Central memory CD8-positive, alpha-beta T cell (primary cell): Measurements from ENCODE around the gene EPHB6.

Experiments used
- ATAC-seq: fragments of 150-1000 bp; cut with Tn5 transposase; replicated peaks from 2 replicates; pipeline ENCODE4 v1.10.0; 2022; ENCODE audit warnings: mild to moderate bottlenecking, moderate FRiP score, moderate number of reproducible peaks; ENCODE audit not compliant: poor library complexity, severe bottlenecking; ENCODE audit errors: extremely low read depth
- DNase-seq, 2 donors: peaks; one replicate each; pipeline ENCODE4 v3.0.0; 2021; ENCODE audit warnings: low spot score in 2 of 2
- H3K27ac Mint-ChIP-seq: one replicate; pipeline ENCODE4 v1.8.0; 2022; ENCODE audit warnings: low read depth, mild to moderate bottlenecking, moderate library complexity, mixed read lengths
- H3K27me3 Mint-ChIP-seq: one replicate; pipeline ENCODE4 v1.8.0; 2022; ENCODE audit warnings: mixed read lengths
- H3K36me3 Mint-ChIP-seq: one replicate; pipeline ENCODE4 v1.8.0; 2022; ENCODE audit warnings: mild to moderate bottlenecking, moderate library complexity, mixed read lengths; ENCODE audit not compliant: insufficient read depth
- H3K4me1 Mint-ChIP-seq: one replicate; pipeline ENCODE4 v1.8.0; 2022; ENCODE audit warnings: mixed read lengths
- H3K4me3 Mint-ChIP-seq: one replicate; pipeline ENCODE4 v1.8.0; 2022; ENCODE audit warnings: mild to moderate bottlenecking, moderate library complexity, mixed read lengths
- H3K9me3 Mint-ChIP-seq: one replicate; pipeline ENCODE4 v1.8.0; 2022; ENCODE audit warnings: mixed read lengths

The EPHB6 gene

GRCh38 chr7:142918901-142919300 is 64.0 kb downstream of the EPHB6 start:
- no peak overlapping the region for H3K27ac Mint-ChIP-seq
- no peaks in the 10 kb centered on the region for H3K36me3 Mint-ChIP-seq
- no peak overlapping the region for H3K4me3 Mint-ChIP-seq
- no peaks in the 10 kb centered on the region for H3K4me1 Mint-ChIP-seq
- DNase-seq: no peak
- H3K9me3 Mint-ChIP-seq: no peaks in the 10 kb centered on the region
- ATAC-seq: no peak
- peaks cover 49% of the 10 kb centered on the region for H3K27me3 Mint-ChIP-seq

GRCh38 chr7:142919656-142920055 is 64.8 kb downstream of the EPHB6 start:
- DNase-seq: no peak
- no peak for ATAC-seq
- Mint-ChIP-seq H3K36me3 (no peaks in the 10 kb centered on the region), H3K27me3 (peaks cover 41% of the 10 kb centered on the region), H3K27ac (no peak overlapping the region), H3K9me3 (no peaks in the 10 kb centered on the region), H3K4me1 (no peaks in the 10 kb centered on the region), H3K4me3 (no peak overlapping the region)
